ENCODE results near the gene SLC10A1. TPM values are rescaled to one million over a fixed set of nuclear protein-coding genes. Genes with fewer than 3 reads are reported as not detected.

Gene SLC10A1
- total RNA-seq, 1 donor: not detected

GRCh38 chr14:69839661-69840060 lies 42.6 kb upstream of the SLC10A1 start:
- H3K4me3 ChIP-seq (ENCODE audit: low read depth, low read length): no peak overlapping the region
- no peak for DNase-seq (ENCODE audit: low read depth)
- no peak for TF ChIP-seq CTCF (IDR thresholded peaks at IDR 0.05; ENCODE audit: insufficient read depth, low read depth, low read length)

GRCh38 chr14:69838881-69839416 lies 41.9 kb upstream of the SLC10A1 start:
- no peak for DNase-seq (ENCODE audit: low read depth)

GRCh38 chr14:69828879-69829278 lies 31.8 kb upstream of the SLC10A1 start:
- DNase-seq (ENCODE audit: low read depth): no peak
- no peak overlapping the region for H3K4me3 ChIP-seq (ENCODE audit: low read depth, low read length)
- TF ChIP-seq CTCF (IDR thresholded peaks at IDR 0.05; ENCODE audit: insufficient read depth, low read depth, low read length): no peak

More at GRCh38 chr14:69838881-69839416, 41.9 kb upstream of the SLC10A1 start:
- no peak overlapping the region for H3K4me3 ChIP-seq (ENCODE audit: low read depth, low read length)
- no peak for TF ChIP-seq CTCF (IDR thresholded peaks at IDR 0.05; ENCODE audit: insufficient read depth, low read depth, low read length)

- no peak overlapping the region for H3K4me3 ChIP-seq (ENCODE audit: low read depth, low read length)
- TF ChIP-seq CTCF (IDR thresholded peaks at IDR 0.05; ENCODE audit: insufficient read depth, low read depth, low read length): no peak
- no peak for DNase-seq (ENCODE audit: low read depth)
These were observed 31.3 kb upstream of the SLC10A1 start for GRCh38 chr14:69828354-69828753.

GRCh38 chr14:69827560-69827959 lies 30.5 kb upstream of the SLC10A1 start:
- H3K4me3 ChIP-seq (ENCODE audit: low read depth, low read length): no peak overlapping the region
- DNase-seq (ENCODE audit: low read depth): no peak
- TF ChIP-seq CTCF (IDR thresholded peaks at IDR 0.05; ENCODE audit: insufficient read depth, low read depth, low read length): no peak

GRCh38 chr14:69822456-69822855 lies 25.4 kb upstream of the SLC10A1 start:
- H3K4me3 ChIP-seq (ENCODE audit: low read depth, low read length): no peak overlapping the region
- DNase-seq (ENCODE audit: low read depth): no peak
- TF ChIP-seq CTCF (IDR thresholded peaks at IDR 0.05; ENCODE audit: insufficient read depth, low read depth, low read length): no peak

GRCh38 chr14:69820991-69821390 lies 23.9 kb upstream of the SLC10A1 start:
- no peak for TF ChIP-seq CTCF (IDR thresholded peaks at IDR 0.05; ENCODE audit: insufficient read depth, low read depth, low read length)
- H3K4me3 ChIP-seq (ENCODE audit: low read depth, low read length): no peak overlapping the region
- no peak for DNase-seq (ENCODE audit: low read depth)
